ENCODE data around the gene COL17A1.

Gene COL17A1

DNA sequence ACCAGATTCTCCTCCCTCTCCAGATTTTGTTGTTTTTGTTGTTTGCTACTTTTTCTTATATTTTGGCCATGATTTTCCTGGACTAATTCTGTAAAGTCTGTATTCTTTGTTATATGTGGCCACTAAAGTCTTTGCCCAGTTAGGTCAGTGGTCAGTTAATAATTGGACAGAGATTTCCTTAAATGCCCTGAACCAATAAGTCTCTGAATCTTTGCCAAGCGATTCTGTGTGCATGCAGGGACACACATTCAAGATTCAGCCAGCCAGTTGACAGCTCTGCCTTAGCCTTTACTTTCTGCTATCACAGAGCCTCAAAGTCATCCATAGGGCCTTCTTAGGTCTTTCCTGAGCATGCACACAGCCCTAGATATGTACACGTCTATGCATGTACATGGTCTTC, 11.0 kb upstream of the COL17A1 start:
- DNase-seq (ENCODE audit: low spot score), result no peak

DNA sequence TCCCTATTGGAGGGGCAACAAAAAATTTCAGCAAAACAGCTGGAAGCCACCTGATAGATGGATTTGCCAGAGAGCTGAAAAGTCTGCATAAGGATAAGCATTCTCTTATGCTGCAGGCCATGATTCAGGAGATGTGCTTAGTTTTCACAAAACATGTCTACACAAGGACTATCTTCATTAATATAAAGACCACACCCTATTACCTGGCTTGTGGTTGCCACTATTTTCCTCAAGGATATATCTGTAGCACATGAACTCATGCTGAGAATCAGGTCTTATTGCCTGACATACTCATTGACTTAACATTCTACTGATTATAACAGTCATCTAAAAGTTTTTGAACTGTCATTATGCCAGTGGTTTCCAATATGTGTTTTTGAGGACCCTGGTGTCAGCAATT, 7.1 kb upstream of the COL17A1 start:
- DNase-seq (ENCODE audit: low spot score), result no peak

DNA sequence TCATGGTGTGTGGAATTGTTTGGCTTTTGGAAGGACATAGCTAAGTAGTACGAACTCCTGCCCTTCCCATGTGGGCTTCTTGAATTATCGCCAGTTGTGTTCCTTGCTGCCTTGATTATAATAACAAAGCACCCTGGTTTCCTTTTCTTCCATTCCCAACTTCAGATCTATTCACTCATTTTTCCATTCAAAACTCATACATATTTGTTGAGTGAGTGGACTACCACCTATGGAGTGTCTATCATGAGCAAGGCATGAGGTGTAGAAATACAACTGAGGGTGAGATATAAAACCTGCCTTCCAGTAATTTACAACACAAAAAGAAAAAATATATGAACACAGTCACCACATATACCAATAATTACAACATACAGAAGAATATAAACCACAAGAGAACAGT, 4.9 kb upstream of the COL17A1 start:
- no peak for DNase-seq (ENCODE audit: low spot score)

DNA sequence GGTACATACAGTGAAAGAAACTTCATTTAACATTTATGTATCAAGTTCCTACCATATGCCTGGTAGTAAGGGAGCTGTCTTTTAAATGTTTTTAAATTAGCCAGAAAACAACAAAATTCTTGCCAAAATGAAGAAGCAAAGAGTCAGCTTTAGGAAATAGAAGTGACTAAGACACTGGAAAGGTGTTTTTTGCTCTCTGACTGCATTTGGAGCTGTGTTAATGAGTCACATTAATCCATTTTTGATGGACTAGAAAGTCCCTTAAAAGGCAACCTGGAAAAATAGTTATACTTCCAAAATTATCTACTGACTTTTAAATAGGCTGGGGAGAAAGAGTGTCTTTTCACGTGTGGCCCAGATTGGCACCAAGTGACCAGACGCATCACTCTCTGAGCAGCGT, 3.9 kb upstream of the COL17A1 start:
- no peak for DNase-seq (ENCODE audit: low spot score)

DNA sequence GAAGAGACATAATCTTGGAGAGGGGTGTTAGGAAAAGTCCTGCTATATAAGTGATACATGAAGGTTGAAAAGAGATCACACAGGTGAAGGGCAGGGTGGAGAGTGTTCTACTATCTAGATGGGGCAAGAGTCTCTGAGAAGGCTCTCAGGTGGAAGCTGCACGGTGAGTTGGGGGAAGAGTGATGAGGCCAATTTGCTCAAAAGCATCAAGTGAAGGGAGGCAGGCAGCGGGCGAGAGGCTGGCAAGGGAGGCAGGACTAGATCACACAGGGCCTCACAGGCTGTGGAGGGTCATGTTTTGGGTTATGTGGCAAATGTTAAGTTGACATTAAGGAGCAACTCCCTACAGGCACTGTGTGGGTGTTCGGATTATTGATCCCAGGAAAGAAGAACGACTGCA, 2.6 kb upstream of the COL17A1 start:
- DNase-seq (ENCODE audit: low spot score), result no peak

DNA sequence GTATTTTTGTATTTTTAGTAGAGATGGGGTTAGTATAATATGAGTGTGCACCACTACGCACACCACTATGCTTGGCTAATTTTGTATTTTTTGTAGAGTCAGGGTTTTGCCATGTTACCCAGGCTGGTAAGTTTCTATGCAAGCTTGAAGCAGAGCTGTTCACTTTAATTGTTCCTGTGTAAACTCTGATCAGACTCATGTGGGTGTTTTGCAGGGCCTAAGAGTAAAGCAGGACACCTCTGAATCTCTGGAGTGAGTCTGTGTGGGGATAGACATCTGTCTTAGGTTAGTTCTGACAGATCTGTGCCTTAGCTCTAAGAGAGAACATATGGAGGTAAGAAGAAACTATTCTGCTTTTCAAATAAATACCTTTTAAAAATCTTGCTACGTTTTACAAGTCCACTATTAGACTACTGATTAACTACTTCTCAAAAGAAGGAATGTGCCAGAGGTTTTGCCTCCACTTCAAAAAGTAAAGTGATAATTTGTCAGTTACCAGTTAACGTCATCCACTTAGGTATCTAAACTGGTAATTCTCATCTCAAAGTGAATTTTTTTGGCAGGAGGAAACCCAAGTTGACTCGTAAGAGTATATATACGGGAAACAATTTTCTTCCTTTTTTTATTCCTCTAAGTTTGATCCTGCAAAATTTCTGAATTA, 1.1 kb downstream of the COL17A1 start:
- DNase-seq (ENCODE audit: low spot score), result no peak

DNA sequence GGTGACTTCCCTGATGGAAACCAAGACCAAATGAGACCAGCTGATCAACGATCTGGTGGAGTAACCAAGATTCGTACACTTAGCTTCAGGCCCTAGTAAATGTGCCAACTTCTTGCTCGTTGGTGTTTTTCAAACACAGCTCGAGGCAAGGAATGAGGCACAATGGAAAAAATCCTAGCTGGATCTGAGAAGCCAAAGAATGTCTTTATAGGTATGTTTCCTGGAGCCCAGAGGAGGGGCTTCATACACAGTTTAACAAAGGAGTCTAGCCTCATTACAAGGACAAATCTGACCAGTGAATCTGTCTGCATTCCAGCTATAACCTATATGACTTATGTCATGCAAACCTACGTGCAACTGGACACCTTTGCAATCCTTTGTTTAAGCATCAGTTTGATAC, 3.7 kb downstream of the COL17A1 start:
- no peak for DNase-seq (ENCODE audit: low spot score)

DNA sequence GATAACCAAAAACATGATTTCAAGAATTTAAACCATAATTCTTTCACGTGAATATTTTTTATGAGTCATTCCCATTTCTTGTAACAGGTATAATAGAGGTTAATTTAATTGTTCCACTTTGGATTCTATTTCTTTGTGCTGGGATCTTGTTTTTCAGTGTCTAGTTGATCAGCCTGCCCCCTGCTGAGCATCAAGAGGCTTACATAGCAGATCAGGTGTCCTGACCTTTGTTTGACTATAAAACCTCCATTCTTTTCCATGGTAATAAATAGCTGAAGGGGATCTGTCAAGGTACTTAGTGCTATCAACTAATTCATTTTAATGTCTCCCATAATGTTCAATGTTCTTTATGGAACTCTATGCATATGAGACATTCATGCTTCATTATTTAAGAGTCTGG, 4.9 kb downstream of the COL17A1 start:
- DNase-seq (ENCODE audit: low spot score), result no peak

DNA sequence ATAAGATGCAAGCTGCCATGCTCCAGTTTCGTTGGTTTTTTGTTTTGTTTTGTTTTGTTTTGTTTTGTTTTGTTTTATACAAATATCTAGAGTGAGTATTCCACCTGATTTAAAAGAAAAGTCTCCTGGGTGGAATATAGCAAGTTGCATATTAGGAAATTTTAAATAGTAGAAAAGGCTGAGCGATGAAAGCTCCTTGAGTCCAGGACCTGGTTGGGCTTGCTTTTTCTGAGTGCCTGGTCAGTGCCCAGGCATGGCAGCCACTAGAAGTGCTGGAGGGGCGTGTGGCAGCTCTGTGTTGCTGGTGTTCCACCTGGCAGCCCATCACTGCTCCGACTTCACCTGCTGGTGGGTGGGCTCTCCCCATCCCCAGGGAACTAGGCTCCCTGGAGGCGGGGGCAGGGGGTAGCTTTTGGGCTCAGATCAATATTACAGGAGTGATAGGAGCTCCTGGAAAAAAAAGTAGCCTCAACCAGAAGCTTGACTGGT, 8.0 kb downstream of the COL17A1 start:
- DNase-seq (ENCODE audit: low spot score), result no peak

DNA sequence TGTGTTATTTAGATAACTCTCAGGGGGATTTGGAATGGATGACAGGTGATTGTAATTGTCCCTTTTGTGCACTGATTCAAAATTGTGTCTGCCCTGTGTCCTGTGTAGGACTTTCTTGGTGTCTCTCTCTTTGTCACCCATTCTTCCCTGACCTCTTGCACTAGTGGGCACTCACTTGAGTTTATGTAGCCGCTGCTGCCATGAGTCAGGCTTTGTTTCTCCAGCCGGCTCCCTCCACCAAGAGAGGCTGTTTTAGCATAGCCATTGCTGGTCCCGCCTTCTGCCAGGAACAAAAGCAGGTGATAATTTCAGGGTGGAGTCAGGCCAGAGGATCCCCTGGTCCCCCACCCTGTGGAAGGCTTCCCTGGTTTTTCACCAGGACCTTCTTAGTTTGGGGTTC, 8.4 kb downstream of the COL17A1 start:
- DNase-seq (ENCODE audit: low spot score), result no peak

DNA sequence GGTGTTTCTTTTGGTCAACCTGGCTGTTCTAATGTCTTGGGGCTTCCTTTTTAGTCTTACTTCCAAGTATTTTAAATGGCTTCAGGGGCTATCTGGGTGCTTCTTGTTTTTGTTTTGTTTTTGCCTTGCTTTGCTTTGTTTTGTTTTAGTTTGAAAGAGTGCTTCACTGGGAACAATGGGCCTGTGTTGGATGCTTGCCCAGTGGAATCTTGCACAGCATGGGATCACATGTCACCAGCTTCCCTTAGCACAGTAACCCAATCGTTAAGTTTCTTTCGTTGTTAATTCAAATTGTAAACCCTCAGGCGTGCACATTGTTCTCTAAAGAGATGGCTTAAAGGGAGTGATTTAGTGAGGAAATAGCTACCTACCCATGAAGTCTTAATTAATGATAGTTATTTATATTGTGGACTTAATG, 8.9 kb downstream of the COL17A1 start:
- no peak for DNase-seq (ENCODE audit: low spot score)

DNA sequence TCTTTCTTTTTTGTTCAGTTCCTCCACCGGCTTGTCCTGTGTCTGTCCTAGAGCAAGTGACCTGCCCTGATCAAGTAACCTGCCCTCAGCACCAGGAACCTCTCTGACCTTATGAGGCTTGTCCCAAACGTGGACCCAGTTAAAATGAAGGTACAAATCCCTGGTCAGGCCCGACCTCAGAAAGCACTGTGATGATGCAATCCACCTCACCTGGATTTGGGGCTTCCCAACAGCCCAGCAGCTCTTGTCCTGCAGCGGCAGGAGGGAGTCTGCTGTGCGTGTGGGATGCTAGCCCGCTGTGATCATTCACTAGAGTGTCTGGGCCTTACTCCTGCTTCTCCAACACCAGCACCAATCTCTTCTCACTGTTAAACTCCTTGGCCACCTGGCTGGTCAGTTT, 11.2 kb downstream of the COL17A1 start:
- DNase-seq (ENCODE audit: low spot score), result no peak

DNA sequence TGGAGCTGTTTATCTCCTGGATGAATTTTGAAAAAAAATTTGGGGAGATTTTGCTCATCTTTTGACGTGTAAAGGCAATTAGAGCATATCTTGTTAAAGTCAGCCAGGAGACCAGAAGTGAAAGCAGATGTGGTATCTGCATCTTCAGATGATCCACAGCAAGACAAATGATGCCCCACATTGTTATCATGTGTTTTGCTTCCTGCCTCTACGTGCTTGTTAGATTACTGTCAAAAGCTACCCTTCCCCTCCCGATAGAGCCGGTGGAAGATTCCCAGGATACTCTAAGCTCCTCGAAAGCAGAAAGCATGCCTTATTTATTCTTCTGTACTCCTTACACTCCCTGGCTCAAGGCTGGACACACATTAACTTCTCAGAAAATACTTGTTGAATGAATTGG, 12.9 kb downstream of the COL17A1 start:
- no peak for DNase-seq (ENCODE audit: low spot score)

DNA sequence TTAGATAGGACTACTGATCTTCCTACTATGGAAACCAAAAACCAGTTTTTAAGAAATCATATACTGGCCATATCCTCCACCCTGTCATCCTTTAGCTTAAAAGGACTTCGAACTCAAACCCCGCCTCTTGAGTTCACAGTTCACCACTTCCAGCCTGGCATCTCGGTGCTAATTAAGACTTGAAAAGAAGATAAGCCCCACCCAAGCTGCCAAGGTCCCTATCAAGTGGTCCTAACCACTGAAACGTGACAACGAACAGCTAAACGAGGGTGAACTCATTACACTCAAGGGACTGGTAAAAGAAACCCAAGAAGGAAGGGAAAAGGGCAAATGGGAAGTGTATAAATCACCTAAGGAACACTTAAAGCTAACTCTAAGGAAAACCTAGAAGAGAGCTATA, 16.1 kb downstream of the COL17A1 start:
- no peak for DNase-seq (ENCODE audit: low spot score)

DNA sequence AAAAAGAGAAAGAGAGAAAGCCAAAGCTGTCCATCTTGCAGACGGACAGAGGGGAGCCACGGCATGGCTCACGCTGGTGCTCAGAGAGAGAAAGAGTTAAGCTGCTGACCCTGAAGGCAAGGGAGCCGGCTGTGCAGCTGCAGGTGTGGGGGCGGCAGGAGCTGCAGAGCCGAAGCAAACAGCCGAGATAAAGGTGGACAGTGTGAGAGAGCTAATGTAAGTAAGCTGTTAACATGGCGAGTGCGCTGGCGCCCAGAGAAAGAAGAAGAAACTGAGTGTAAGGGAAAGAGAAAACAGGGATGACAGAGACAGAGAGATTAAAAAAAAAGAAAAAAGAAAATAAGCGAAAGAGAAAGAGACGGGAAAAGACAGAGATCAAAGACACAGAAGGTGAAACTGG, 18.2 kb downstream of the COL17A1 start:
- peak; percentile 63 for DNase-seq (ENCODE audit: low spot score)

DNA sequence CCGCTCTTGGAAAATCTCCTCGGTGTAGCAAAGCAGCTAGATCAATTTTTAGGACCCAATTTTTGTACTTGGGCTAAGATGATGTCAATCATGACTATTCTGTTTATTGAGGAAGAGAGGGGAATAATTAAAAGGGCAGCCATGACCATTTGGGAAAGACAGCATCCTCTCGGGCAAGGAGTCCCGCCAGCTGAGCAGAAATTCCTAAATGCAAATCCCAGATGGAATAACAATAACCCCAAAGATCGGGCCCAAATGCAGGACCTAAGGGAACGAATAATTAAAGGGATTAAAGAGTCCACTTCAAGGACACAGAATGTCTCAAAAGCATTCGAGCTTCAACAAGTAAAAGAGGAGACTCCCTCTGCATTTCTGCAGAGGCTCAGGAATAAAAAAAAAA, 18.7 kb downstream of the COL17A1 start:
- no peak for DNase-seq (ENCODE audit: low spot score)

DNA sequence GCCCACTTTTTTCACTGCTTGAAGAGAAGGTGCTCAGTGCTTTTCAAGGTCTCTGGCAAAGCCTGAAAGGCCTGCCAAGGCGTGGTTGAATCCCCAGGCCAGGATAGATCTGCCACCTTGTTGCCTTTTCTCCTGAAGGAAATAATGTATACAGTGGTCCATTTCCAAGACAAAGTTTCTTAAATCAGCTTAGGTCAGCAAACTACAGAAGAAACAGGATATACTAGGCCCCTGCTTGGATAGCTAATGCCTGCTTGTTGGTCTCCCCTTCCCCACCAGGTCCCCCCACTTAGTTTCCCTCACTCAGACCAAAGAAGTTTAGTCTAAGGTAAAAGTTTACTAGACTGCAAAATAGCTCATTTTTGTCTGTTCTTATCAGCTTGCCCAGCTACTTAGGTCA, 19.9 kb downstream of the COL17A1 start:
- no peak for DNase-seq (ENCODE audit: low spot score)

DNA sequence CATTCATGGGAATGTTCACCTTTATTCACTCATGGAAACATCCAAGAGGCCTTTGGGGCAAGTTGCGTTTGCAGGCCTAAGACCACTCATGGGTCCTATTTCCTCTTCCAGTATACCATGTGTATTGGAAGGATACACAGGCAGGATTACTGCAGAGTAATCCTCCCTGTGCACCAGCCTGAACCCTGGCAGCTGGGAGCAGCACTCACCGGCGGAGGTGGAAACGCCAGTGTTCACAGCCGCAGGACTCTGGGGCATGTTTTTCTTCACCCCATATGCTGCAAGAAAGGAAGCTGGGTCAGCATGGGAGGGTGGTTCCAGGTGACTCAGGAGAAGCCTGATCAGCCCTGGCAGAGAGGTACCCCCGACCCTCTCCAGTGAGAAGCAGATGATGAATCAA, 24.5 kb downstream of the COL17A1 start:
- DNase-seq (ENCODE audit: low spot score), result no peak

DNA sequence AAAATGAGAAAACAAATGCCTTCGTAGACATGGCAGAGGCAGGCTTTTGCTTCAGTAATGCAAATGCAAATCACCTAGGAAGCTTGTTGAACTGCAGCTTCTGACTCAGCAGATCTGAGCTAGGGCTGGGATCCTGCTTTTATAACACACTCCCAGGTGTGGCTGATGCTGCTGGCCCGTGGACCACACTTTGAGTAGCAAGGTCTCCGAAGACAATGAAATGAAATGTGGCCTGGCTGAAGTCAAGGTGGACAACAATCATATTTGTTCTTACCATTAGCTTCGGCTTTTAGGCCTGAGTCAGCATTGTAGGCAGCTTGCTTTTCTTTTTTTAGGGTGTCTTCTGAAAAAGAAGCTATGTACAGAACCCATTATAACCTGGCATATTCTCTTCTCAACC, 26.3 kb downstream of the COL17A1 start:
- no peak for DNase-seq (ENCODE audit: low spot score)

DNA sequence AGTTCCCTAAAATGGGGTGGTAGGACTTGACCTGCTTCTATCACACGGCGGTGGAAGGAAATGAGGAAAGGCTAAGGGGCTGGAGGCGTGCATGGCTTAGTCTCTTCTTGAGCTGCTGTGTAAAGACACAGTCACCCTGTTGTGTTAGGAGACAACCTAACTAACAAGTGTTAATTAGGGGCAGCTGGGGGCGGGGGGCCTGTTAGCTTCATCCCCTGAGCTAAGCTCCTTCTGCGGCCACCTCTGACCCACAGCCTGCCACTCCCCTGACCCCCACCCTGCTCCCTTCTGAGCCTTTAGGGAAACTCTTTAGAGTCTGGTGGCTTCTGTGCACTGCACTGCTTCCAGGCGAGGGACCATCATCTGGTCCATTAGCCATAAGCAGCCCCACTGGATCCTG, 28.0 kb downstream of the COL17A1 start:
- DNase-seq (ENCODE audit: low spot score), result peak; percentile 63

DNA sequence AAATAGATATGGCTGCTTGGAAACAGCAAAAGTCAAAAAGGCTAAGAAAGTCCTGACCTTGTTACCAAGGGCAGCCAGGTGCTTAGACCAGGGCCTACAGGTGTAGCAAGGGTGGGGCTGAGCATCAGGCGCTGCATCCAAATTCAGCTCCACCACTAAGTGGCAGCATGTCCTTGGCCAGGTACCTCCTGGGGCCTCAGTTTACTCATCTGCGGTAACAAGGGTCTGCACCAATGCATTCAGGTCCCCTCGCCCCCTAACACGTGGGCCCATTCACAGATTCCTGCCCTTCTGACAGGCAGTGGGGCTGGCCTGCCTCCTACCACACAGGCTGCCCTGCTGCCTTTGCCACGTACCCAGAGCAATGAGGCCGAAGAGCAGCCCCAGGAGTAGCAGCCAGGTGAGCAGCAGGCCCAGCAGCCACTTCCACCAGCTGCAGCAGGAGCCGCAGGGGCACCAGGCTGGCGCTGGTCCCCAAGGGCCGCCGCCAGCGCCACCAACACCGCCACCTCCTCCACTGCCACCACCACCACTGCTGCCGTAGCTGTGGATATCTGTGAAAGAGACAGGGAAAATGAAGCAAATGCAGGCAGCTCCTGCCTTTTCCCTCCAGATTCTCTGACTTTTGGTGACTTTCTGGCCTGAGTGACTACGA, 28.9 kb downstream of the COL17A1 start:
- no peak for DNase-seq (ENCODE audit: low spot score)

DNA sequence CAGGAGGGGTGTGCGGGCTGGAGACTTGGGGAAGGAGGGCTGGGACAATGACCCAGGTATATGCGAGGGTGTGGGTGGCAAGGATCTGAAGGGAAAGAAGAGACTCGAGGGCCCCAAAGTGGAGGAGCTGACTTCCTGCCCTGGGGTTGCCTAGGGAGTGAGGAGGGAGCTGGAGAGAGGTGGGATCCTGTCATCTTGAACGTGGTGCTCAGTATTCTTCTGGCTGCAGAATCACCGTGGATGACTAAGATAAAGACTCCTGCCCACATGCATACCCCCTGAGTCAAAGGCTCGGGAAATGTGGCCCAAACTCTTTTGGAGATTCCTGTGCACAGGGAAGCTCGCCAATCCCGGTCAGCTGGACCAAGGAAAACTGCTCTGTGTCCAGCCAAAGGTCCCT, 31.2 kb downstream of the COL17A1 start:
- DNase-seq (ENCODE audit: low spot score), result no peak

DNA sequence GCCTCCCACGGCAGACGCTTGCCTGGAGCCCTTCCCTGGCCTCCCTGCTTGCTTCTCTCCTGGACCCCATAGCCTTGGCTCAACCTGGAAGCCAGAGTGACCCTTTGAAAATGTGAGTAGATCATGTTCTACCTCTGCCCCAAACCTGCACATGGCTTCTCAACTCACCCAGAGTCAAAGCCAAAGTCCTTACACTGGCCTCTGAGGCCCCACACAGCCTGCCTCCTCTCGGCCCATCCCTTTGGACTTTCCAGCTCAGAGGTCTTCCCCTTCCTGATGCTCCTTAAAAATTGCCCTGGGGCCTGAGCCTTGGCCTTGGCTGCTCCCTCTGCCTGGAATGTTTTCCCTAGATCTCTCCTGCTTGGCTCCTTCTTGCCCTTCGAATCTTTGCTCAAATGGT, 32.5 kb downstream of the COL17A1 start:
- DNase-seq (ENCODE audit: low spot score), result no peak

DNA sequence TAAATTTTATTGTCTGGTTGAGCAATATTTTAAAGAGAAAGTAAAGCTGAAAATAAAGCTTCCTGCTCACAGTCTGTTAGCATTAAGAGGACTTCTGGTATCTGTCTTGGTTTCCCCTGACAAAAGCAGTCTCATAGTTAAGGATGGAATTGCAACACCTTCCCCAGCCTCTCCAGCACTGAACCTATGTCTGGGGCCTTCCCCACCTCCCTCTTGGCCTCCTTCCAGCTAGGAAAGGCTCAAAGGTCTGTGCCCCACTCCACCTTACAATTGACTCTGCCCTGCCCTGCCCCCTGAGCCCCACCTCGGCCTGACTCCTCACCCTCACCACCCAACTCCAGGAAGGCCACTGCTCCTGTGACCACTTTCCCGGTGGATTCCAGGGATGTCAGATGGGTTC, 33.2 kb downstream of the COL17A1 start:
- DNase-seq (ENCODE audit: low spot score), result no peak
